Measurements from ENCODE around the gene MAMLD1.

Gene MAMLD1

DNA sequence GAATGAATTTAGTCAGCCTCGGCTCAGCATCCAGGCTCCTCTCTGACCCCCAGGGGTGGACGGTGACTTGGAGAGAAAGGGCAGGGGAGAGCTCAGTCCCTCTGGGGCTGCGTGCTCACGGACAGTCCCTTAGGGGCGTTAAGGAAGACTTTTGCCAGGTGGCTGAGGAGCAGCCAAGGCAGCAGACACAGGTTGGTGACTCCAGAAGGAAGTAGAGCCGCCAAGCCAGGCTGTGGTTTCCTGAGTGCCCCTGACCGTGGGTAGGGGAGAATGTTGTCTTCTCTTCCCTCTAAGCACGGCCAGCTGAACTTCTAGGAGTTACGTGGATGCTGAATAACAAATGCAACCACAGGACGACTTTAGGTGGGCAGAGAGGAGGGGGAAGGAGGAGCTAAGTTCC lies 114.3 kb downstream of the MAMLD1 start:
- H3K27me3 ChIP-seq (ENCODE audit: insufficient read depth, poor library complexity, severe bottlenecking), result no peaks in the 10 kb centered on the region
- peak in 1 of 2 experiments; percentile 3 for DNase-seq (ENCODE audit: low read depth in 1 of 2, low spot score in 1 of 2)
- H3K27ac ChIP-seq (replicated peaks), result no peak overlapping the region
- H3K4me3 ChIP-seq (replicated peaks; ENCODE audit: insufficient read depth, low read length), result no peak overlapping the region
- no peak for TF ChIP-seq GABPA (IDR thresholded peaks at IDR 0.05; ENCODE audit: low read depth)
- no peak for TF ChIP-seq CTCF (IDR thresholded peaks at IDR 0.05; ENCODE audit: insufficient read depth, low read length)
- no peak for TF ChIP-seq REST (IDR thresholded peaks at IDR 0.05; ENCODE audit: insufficient replicate concordance, low read depth)
- TF ChIP-seq SPI1 (IDR thresholded peaks at IDR 0.05; ENCODE audit: borderline replicate concordance, low read depth), result no peak
- TF ChIP-seq POLR2AphosphoS5 (IDR thresholded peaks at IDR 0.05; ENCODE audit: low read depth), result no peak

GRCh38 chrX:150478496-150479492 lies 115.7 kb downstream of the MAMLD1 start:
- DNase-seq (ENCODE audit: low read depth in 1 of 2, low spot score in 1 of 2), result no peak
- Histone ChIP-seq H3K27ac (replicated peaks) (no peak overlapping the region), H3K27me3 (ENCODE audit: insufficient read depth, poor library complexity, severe bottlenecking) (no peaks in the 10 kb centered on the region), H3K4me3 (replicated peaks; ENCODE audit: insufficient read depth, low read length) (no peak overlapping the region)
- no peak for TF ChIP-seq POLR2AphosphoS5 (IDR thresholded peaks at IDR 0.05; ENCODE audit: low read depth)
- TF ChIP-seq REST (IDR thresholded peaks at IDR 0.05; ENCODE audit: insufficient replicate concordance, low read depth), result no peak
- no peak for TF ChIP-seq GABPA (IDR thresholded peaks at IDR 0.05; ENCODE audit: low read depth)
- TF ChIP-seq CTCF (IDR thresholded peaks at IDR 0.05; ENCODE audit: insufficient read depth, low read length), result no peak
- no peak for TF ChIP-seq SPI1 (IDR thresholded peaks at IDR 0.05; ENCODE audit: borderline replicate concordance, low read depth)

DNA sequence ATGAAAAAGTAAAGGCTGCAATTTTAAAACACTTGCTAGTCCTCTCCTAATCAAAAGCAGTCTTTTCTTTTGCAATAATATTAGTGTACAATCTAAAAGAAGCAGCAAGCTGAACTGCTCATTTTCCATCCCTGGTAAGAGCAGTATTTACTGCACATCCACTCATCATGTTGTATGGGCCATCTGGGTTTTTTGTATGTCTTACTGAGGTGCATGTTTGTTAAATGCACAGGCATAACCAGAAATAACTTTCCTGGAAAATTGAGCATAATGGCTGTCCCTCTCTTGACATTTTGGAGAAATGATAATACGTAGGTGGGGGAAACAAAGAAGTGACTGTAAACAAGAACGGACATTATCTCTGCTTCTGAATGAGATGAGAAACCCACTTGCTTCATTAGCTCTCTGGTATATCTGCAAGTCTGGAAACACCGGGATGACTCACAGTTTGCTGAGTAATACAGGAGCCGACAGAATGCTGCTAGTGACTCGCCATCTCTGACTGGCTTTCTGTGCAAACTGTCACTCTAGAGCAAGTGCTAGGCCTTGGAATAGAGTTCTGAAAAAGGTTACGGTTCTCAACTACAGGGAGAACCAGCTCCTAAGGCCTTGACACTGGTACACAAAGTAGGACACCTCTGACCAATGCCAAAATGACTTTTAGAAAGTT lies 119.6 kb downstream of the MAMLD1 start:
- no peak overlapping the region for H3K27ac ChIP-seq (replicated peaks)
- TF ChIP-seq POLR2AphosphoS5 (IDR thresholded peaks at IDR 0.05; ENCODE audit: low read depth) (no peak), GABPA (IDR thresholded peaks at IDR 0.05; ENCODE audit: low read depth) (no peak)
- no peak overlapping the region for H3K4me3 ChIP-seq (replicated peaks; ENCODE audit: insufficient read depth, low read length)
- DNase-seq (ENCODE audit: low read depth in 1 of 2, low spot score in 1 of 2), result no peak
- no peaks in the 10 kb centered on the region for H3K27me3 ChIP-seq (ENCODE audit: insufficient read depth, poor library complexity, severe bottlenecking)

DNA sequence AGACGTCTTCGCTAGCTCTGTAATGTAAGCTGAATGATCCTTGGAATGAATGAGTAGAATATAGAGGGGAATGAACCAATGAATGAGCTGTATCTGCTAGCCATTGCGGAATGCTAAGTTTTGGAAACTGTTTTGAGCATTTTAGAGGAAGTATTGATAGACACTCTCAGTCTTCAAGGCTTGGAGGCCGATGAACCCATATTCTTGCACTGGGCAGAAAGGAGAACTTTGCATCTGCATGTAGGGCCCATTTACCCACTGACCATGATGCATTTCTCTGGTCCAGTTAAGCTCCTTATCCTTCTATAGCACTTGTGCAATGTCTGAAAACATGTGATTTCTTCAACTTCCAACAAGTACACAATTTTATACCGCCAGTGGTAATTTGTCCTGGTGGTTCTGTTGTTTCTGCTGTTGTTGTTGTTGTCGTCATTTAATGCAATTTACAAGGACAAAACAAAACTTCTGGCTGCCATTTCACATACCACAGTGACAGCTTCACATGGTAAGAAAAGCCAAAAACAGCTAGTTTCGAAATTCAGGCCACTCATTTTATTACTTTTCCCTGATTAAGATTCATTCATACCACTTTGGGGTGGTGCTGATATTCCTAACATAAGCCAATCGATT lies 120.4 kb downstream of the MAMLD1 start:
- H3K4me3 ChIP-seq (replicated peaks; ENCODE audit: insufficient read depth, low read length), result no peak overlapping the region
- H3K27ac ChIP-seq (replicated peaks), result no peak overlapping the region
- H3K27me3 ChIP-seq (ENCODE audit: insufficient read depth, poor library complexity, severe bottlenecking), result no peaks in the 10 kb centered on the region
- DNase-seq (ENCODE audit: low read depth in 1 of 2, low spot score in 1 of 2), result no peak
- TF ChIP-seq SPI1 (IDR thresholded peaks at IDR 0.05; ENCODE audit: borderline replicate concordance, low read depth) (no peak), CTCF (IDR thresholded peaks at IDR 0.05; ENCODE audit: insufficient read depth, low read length) (no peak), GABPA (IDR thresholded peaks at IDR 0.05; ENCODE audit: low read depth) (no peak), POLR2AphosphoS5 (IDR thresholded peaks at IDR 0.05; ENCODE audit: low read depth) (no peak), REST (IDR thresholded peaks at IDR 0.05; ENCODE audit: insufficient replicate concordance, low read depth) (no peak)
